Activated CD4-positive, alpha-beta memory T cell treated with anti-CD3 and anti-CD28 coated beads for 36 hours (primary cell): Measurements from ENCODE around the gene SPATC1L. TPM values are rescaled to one million over a fixed set of nuclear protein-coding genes. Genes with fewer than 3 reads are reported as not detected.
A peak's percentile ranks its signal among the peaks of the same experiment; 100 is the strongest.
"Not testable (repeated sequence)": the region's sequence is repeated elsewhere in the genome, so short reads cannot be mapped to it uniquely, and the experiment has no call there.

Experiments used
- CTCF ChIA-PET: fragments of 350-600 bp; sonication (Branson Sonifier 250); formaldehyde crosslinking; loops from one replicate; lab custom pipeline; 2021; ENCODE audit warnings: antibody characterized with exemption, inconsistent platforms; lab: Charles Lee
- POLR2A ChIA-PET: fragments of 350-600 bp; sonication (Branson Sonifier 250); formaldehyde crosslinking; loops from one replicate; lab custom pipeline; 2021; ENCODE audit warnings: antibody characterized with exemption; lab: Charles Lee
- DNase-seq: peaks from one replicate; pipeline ENCODE4 v3.0.0-alpha.2; 2020
- H3K27ac Mint-ChIP-seq: one replicate; pipeline ENCODE4 v1.8.0; 2021; ENCODE audit warnings: mixed read lengths
- H3K27me3 Mint-ChIP-seq: one replicate; pipeline ENCODE4 v1.8.0; 2021; ENCODE audit warnings: mixed read lengths
- H3K36me3 Mint-ChIP-seq: one replicate; pipeline ENCODE4 v1.8.0; 2021; ENCODE audit warnings: mixed read lengths
- H3K4me1 Mint-ChIP-seq: one replicate; pipeline ENCODE4 v1.8.0; 2021; ENCODE audit warnings: low read depth, mixed read lengths
- H3K4me3 Mint-ChIP-seq: one replicate; pipeline ENCODE4 v1.8.0; 2021; ENCODE audit warnings: mild to moderate bottlenecking, mixed read lengths
- H3K9me3 Mint-ChIP-seq: one replicate; pipeline ENCODE4 v1.8.0; 2021; ENCODE audit warnings: mixed read lengths
- intact Hi-C: fragments of 100-400 bp; cut with micrococcal nuclease; formaldehyde crosslinking; loops from one replicate; pipeline ENCODE4 v1.15.1; 2023
- total RNA-seq, 2 experiments: library from RNA; stranded (reverse); gene quantifications; one replicate each; pipeline ENCODE4 v1.2.3, GENCODE V29; 2021

Gene SPATC1L
- total RNA-seq, 2 experiments from 2014 or later: 5.7 to 6.7 TPM

- H3K27me3 Mint-ChIP-seq, intact Hi-C loops, H3K27ac Mint-ChIP-seq, H3K4me3 Mint-ChIP-seq, H3K36me3 Mint-ChIP-seq, POLR2A ChIA-PET, CTCF ChIA-PET, H3K4me1 Mint-ChIP-seq: not testable (repeated sequence)
- DNase-seq: peak; percentile 9
- H3K9me3 Mint-ChIP-seq: peaks cover 14% of the 10 kb centered on the region
Measured at GRCh38 chr21:46170436-46171193, 13.6 kb downstream of the SPATC1L start.

GRCh38 chr21:46168659-46169386 lies 15.4 kb downstream of the SPATC1L start:
- POLR2A ChIA-PET: no interaction called here
- Mint-ChIP-seq H3K36me3 (no peaks in the 10 kb centered on the region), H3K4me1 (peaks cover 6% of the 10 kb centered on the region), H3K27ac (no peak overlapping the region), H3K27me3 (no peaks in the 10 kb centered on the region), H3K9me3 (peaks cover 3% of the 10 kb centered on the region), H3K4me3 (no peak overlapping the region)
- CTCF ChIA-PET: no interaction called here
- no peak for DNase-seq
- intact Hi-C loops: no loop called here

DNA sequence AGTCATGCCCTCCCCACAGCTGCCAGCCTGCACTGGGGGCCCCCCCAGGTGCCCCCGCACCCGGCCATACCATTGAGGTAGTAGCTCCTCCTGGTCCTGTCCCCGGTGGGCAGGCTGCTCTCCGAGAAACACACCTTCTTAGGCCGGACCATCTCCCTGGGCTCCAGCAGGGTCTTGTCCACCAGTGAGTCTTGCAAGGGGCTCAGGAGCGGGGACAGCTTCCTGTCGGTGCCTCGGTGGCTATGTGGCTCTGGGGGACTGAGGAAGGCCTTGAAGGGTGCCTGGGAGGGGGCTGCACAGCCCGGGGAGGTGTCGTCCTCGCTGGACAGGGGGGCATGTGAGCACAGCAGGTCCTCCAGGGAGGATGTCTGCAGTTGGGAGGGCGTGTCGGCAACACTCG lies 16.0 kb downstream of the SPATC1L start:
- H3K27ac Mint-ChIP-seq: no peak overlapping the region
- no peaks in the 10 kb centered on the region for H3K9me3 Mint-ChIP-seq
- H3K4me1 Mint-ChIP-seq: peaks cover 6% of the 10 kb centered on the region
- intact Hi-C loops: no loop called here
- DNase-seq: peak; percentile 6
- no peaks in the 10 kb centered on the region for H3K27me3 Mint-ChIP-seq
- POLR2A ChIA-PET: no interaction called here
- no peak overlapping the region for H3K4me3 Mint-ChIP-seq
- H3K36me3 Mint-ChIP-seq: no peaks in the 10 kb centered on the region
- CTCF ChIA-PET: interaction anchor here (0.7 kb wide), 1 partner anchor 15 kb away, joined by 3 read pairs; no protein-coding TSS in a partner anchor

DNA sequence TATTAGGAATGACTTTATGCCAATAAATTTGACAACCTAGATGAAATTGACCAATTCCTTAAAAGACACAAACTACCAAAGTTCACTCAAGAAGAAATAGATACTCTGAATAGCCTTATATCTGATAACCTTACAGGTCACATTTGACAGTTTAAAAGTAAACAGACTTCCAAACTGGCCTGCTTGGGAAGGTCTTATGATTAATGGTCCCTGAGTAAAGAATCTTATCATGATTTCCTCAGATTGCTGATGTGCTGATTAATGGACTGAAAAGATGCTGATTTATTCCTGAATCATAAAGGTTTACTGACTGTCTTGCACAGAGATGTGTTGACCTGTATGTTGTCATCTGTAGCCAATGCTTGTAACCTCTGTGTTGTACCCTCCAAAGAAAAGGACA lies 19.2 kb downstream of the SPATC1L start:
- ChIA-PET POLR2A (no interaction called here), CTCF (no interaction called here)
- no peaks in the 10 kb centered on the region for H3K36me3 Mint-ChIP-seq
- intact Hi-C loops: no loop called here
- no peak for DNase-seq
- no peaks in the 10 kb centered on the region for H3K27me3 Mint-ChIP-seq
- H3K4me1 Mint-ChIP-seq: no peaks in the 10 kb centered on the region
- H3K27ac Mint-ChIP-seq: no peak overlapping the region
- no peaks in the 10 kb centered on the region for H3K9me3 Mint-ChIP-seq
- no peak overlapping the region for H3K4me3 Mint-ChIP-seq

DNA sequence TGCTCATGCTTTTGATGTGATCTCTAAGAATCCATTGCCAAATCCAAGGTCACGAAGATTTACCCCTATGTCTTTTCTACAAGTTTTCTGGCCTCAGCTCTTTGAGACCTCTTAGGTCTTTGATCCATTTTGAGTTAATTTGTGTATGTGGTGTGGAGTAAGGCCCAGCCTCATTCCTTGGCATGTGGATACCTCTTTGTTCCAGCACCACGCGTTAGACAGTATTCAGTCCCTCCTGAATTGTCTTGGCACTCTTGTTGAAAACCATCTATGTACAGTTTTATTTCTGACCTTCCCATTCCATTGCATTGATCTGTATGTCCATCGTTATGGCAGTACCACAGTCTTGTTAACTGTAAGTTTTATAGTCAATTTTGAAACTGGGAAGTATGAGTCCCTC lies 20.9 kb downstream of the SPATC1L start:
- H3K4me3 Mint-ChIP-seq: no peak overlapping the region
- intact Hi-C loops: no loop called here
- H3K36me3 Mint-ChIP-seq: no peaks in the 10 kb centered on the region
- DNase-seq: no peak
- H3K9me3 Mint-ChIP-seq: no peaks in the 10 kb centered on the region
- no peak overlapping the region for H3K27ac Mint-ChIP-seq
- CTCF ChIA-PET: interaction anchor here (1.6 kb wide), 1 partner anchor 20 kb away, joined by 3 read pairs; no protein-coding TSS in a partner anchor
- H3K27me3 Mint-ChIP-seq: no peaks in the 10 kb centered on the region
- POLR2A ChIA-PET: no interaction called here
- H3K4me1 Mint-ChIP-seq: no peaks in the 10 kb centered on the region

- peak; percentile 6 for DNase-seq
- ChIA-PET CTCF (no interaction called here), POLR2A (no interaction called here)
- H3K27ac Mint-ChIP-seq: no peak overlapping the region
- H3K27me3 Mint-ChIP-seq: no peaks in the 10 kb centered on the region
- no peak overlapping the region for H3K4me3 Mint-ChIP-seq
- intact Hi-C loops: no loop called here
- H3K36me3 Mint-ChIP-seq: no peaks in the 10 kb centered on the region
- H3K9me3 Mint-ChIP-seq: no peaks in the 10 kb centered on the region
- H3K4me1 Mint-ChIP-seq: no peaks in the 10 kb centered on the region
Measured at GRCh38 chr21:46161633-46162592, 22.3 kb downstream of the SPATC1L start.

DNA sequence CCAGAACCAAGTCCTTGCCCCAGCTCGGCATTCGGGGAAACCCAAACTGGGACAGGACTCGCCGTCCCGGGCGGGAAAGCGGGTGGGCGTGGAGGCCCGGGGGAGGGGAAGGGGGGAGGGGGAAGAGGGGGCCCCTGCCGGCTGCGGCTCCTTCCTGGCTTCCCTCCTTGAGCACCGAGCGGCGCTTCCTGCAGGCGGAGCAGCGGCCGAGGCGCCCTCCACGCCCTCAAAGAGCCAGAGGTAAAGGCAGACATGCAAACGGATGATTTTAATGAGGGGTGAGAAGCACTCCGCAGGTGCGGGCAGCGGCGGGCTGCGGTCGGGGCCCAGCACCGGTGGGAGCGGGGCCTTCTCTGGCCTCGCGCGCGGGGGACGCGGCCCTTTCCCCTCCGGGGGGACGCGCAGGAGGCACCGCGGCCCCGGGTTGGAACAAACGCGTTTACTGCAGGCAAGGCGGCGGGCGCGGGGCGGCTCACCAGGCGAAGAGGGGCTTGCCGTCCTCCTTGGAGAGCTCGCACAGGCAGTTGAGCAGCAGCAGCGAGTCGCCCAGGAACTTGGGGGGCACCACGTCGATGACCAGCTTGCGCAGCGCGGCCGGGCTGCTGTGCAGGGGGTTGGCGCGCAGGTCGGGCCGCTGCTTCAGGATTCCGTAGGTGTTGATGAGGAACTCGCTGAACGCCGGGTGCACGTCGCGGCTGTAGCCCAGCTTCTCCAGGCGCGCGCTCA lies 23.2 kb downstream of the SPATC1L start:
- Mint-ChIP-seq H3K9me3 (no peaks in the 10 kb centered on the region), H3K27ac (no peak overlapping the region), H3K27me3 (no peaks in the 10 kb centered on the region), H3K4me1 (no peaks in the 10 kb centered on the region), H3K36me3 (no peaks in the 10 kb centered on the region), H3K4me3 (no peak overlapping the region)
- intact Hi-C loops: no loop called here
- POLR2A ChIA-PET: no interaction called here
- DNase-seq: peak; percentile 15
- CTCF ChIA-PET: no interaction called here

GRCh38 chr21:46160657-46160906 lies 23.7 kb downstream of the SPATC1L start:
- H3K27ac Mint-ChIP-seq: no peak overlapping the region
- no peaks in the 10 kb centered on the region for H3K36me3 Mint-ChIP-seq
- CTCF ChIA-PET: no interaction called here

DNA sequence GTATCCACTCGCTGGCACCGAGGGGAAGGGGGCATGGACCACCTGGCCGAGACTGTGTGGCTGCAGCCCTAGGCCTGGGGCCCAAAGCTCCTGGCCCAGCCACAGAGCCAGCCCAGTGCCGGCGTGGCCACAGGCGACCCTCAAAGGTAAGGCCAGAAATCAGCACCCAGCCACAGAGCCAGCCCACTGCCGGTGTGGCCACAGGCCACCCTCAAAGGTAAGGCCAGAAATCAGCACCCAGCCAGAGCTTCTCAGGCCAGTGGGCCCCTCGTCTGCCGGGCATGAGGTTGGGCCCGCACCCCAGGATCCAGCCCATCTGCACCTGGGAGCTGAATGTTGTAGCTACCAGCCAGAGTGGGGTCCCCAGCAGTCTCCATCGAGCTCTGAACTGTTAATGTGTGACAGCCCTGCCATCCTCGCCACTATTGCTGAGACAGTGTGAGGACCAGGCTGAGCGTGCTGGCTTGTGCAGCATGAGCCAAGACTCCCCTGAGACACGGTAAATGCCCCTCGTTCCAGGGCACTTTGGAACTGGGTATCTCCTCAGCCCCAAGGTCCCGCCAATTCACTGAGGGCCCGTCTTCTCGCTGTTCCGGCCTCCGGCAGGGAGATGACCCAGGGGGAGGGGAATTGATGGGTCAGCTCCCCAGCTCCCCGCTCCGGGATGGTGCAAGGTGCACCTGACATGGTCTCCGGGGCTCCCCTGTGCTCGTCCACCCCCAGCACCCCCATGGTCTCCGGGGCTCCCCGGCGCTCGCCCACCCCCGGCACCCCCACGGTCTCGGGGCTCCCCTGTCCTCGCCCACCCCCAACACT lies 24.2 kb downstream of the SPATC1L start:
- POLR2A ChIA-PET: no interaction called here

More at GRCh38 chr21:46160657-46160906, 23.7 kb downstream of the SPATC1L start:
- DNase-seq: no peak
- POLR2A ChIA-PET: no interaction called here
- no peaks in the 10 kb centered on the region for H3K9me3 Mint-ChIP-seq
- H3K4me1 Mint-ChIP-seq: no peaks in the 10 kb centered on the region
- intact Hi-C loops: no loop called here
- H3K27me3 Mint-ChIP-seq: no peaks in the 10 kb centered on the region
- no peak overlapping the region for H3K4me3 Mint-ChIP-seq

DNA sequence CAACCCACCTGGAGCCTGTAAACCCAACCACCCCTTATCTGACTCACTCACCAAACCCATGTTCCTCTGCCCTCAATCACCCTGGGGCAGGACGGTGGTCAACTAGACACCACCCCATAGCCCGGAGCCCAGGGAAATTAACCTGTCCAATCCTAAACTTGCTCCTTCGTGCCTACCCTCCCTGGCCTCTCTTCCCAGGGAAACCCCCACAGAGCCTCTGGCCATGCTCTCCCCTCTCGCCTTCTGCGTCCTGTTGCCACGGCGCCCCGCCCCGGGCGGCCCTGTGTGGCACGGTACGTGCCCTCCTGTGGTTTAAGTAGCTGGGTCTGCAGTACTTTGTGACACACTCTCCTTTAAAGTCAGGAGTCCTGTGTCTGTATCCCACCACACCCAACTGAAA lies 24.9 kb downstream of the SPATC1L start:
- peak; percentile 5 for DNase-seq
- POLR2A ChIA-PET: no interaction called here
- CTCF ChIA-PET: interaction anchor here (1.2 kb wide), 1 partner anchor 16 kb away, joined by 4 read pairs; no protein-coding TSS in a partner anchor

More for the DNA sequence above, 24.2 kb downstream of the SPATC1L start:
- CTCF ChIA-PET: interaction anchor here (0.6 to 1.2 kb wide), 2 partner anchors 17 to 64 kb away, joined by 3 to 4 read pairs; no protein-coding TSS in a partner anchor
- Mint-ChIP-seq H3K27me3 (no peaks in the 10 kb centered on the region), H3K4me3 (no peak overlapping the region), H3K9me3 (no peaks in the 10 kb centered on the region), H3K4me1 (no peaks in the 10 kb centered on the region), H3K36me3 (no peaks in the 10 kb centered on the region), H3K27ac (no peak overlapping the region)
- intact Hi-C loops: no loop called here
- peak; percentile 8 for DNase-seq

DNA sequence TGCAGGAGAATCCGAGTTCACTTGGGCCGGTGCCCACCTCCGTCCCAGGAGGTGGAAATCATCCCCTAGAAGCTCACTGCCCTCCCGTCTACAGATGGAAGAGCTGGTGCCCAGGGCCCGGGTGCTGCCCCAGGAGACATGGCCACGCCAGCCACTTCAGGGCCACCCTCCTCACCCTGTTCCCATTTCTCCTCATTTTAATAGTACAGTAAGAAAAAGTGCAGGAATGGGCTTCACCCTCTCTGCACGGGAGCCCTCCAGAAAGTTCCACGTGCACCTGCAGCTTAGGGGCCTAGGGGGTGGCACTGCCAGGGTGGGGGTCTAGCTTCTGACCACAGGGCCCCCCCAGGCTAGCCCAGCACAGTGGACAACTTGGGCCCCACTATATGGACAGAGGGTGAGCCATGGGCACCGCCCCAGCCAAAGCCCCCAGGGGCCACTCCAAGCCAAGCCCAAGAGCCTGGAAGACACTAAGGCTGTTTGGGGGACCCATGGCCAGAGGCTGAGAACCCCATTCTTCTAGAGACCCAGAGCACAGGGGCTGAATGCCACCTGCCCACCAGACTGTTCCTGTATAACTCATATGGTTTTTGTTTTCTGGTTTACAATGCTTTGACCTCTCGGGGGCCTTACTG lies 25.5 kb downstream of the SPATC1L start:
- H3K27me3 Mint-ChIP-seq: no peaks in the 10 kb centered on the region
- no peaks in the 10 kb centered on the region for H3K36me3 Mint-ChIP-seq
- ChIA-PET CTCF (no interaction called here), POLR2A (no interaction called here)
- no peak for DNase-seq
- no peaks in the 10 kb centered on the region for H3K9me3 Mint-ChIP-seq
- intact Hi-C loops: no loop called here
- no peak overlapping the region for H3K27ac Mint-ChIP-seq
- H3K4me3 Mint-ChIP-seq: no peak overlapping the region
- no peaks in the 10 kb centered on the region for H3K4me1 Mint-ChIP-seq

More for the DNA sequence above, 24.9 kb downstream of the SPATC1L start:
- Mint-ChIP-seq H3K27ac (no peak overlapping the region), H3K27me3 (no peaks in the 10 kb centered on the region), H3K9me3 (no peaks in the 10 kb centered on the region), H3K4me1 (no peaks in the 10 kb centered on the region), H3K4me3 (no peak overlapping the region), H3K36me3 (no peaks in the 10 kb centered on the region)
- intact Hi-C loops: no loop called here
